ENCODE results near the gene INPP4B.

The INPP4B gene

GRCh38 chr4:142824368-142824767 is 21.7 kb downstream of the INPP4B start:
- TF ChIP-seq, protein P1, sequence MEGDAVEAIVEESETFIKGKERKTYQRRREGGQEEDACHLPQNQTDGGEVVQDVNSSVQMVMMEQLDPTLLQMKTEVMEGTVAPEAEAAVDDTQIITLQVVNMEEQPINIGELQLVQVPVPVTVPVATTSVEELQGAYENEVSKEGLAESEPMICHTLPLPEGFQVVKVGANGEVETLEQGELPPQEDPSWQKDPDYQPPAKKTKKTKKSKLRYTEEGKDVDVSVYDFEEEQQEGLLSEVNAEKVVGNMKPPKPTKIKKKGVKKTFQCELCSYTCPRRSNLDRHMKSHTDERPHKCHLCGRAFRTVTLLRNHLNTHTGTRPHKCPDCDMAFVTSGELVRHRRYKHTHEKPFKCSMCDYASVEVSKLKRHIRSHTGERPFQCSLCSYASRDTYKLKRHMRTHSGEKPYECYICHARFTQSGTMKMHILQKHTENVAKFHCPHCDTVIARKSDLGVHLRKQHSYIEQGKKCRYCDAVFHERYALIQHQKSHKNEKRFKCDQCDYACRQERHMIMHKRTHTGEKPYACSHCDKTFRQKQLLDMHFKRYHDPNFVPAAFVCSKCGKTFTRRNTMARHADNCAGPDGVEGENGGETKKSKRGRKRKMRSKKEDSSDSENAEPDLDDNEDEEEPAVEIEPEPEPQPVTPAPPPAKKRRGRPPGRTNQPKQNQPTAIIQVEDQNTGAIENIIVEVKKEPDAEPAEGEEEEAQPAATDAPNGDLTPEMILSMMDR (IDR thresholded peaks at IDR 0.05; ENCODE audit: unreplicated experiment in 3 of 3): no peak
- Mint-ChIP-seq H3K27me3 (ENCODE audit: low read depth) (no peaks in the 10 kb centered on the region), H3K27ac (no peak overlapping the region), H3K9me3 (no peaks in the 10 kb centered on the region), H3K4me1 (no peaks in the 10 kb centered on the region), H3K36me3 (ENCODE audit: low read depth) (no peaks in the 10 kb centered on the region), H3K4me3 (no peak overlapping the region)

GRCh38 chr4:142823796-142824195 is 22.3 kb downstream of the INPP4B start:
- Mint-ChIP-seq H3K27ac (no peak overlapping the region), H3K9me3 (no peaks in the 10 kb centered on the region), H3K36me3 (ENCODE audit: low read depth) (no peaks in the 10 kb centered on the region), H3K27me3 (ENCODE audit: low read depth) (no peaks in the 10 kb centered on the region), H3K4me1 (peaks cover under 1% of the 10 kb centered on the region), H3K4me3 (no peak overlapping the region)
- TF ChIP-seq, protein P1 (IDR thresholded peaks at IDR 0.05; ENCODE audit: unreplicated experiment in 3 of 3): no peak

DNA sequence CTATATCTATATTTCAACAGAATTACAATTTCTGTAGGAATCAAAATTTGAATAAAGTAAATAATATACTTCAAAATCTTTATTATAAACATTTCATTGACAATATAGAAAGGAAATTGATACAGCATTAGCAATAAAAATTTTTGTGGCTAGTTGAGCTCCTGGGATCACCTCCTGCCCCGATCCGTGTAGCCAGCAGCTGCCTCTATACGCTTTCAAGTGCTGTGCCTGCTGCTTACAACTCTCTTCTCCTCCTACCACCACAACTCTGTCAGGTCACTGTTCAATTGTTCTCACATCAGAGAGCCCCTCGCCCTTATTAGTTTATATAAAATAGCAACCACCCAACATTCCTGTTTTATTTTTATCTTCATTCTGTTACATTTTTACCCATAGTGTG is 27.6 kb downstream of the INPP4B start:
- peaks cover 21% of the 10 kb centered on the region for H3K4me1 Mint-ChIP-seq
- no peaks in the 10 kb centered on the region for H3K9me3 Mint-ChIP-seq
- H3K27ac Mint-ChIP-seq: no peak overlapping the region
- H3K27me3 Mint-ChIP-seq (ENCODE audit: low read depth): no peaks in the 10 kb centered on the region
- TF ChIP-seq, protein P1 (IDR thresholded peaks at IDR 0.05; ENCODE audit: unreplicated experiment in 3 of 3): no peak
- H3K36me3 Mint-ChIP-seq (ENCODE audit: low read depth): no peaks in the 10 kb centered on the region
- H3K4me3 Mint-ChIP-seq: no peak overlapping the region

- H3K4me3 Mint-ChIP-seq: no peak overlapping the region
- H3K9me3 Mint-ChIP-seq: no peaks in the 10 kb centered on the region
- H3K27ac Mint-ChIP-seq: peak overlapping the region in 1 of 3 experiments; percentile 28
- TF ChIP-seq, protein P1 (IDR thresholded peaks at IDR 0.05; ENCODE audit: unreplicated experiment in 3 of 3): no peak
- peaks cover 26% of the 10 kb centered on the region for H3K4me1 Mint-ChIP-seq
- H3K27me3 Mint-ChIP-seq (ENCODE audit: low read depth): no peaks in the 10 kb centered on the region
- H3K36me3 Mint-ChIP-seq (ENCODE audit: low read depth): no peaks in the 10 kb centered on the region
These were observed 28.1 kb downstream of the INPP4B start for GRCh38 chr4:142818031-142818430.

GRCh38 chr4:142817442-142817841 is 28.7 kb downstream of the INPP4B start:
- no peaks in the 10 kb centered on the region for H3K36me3 Mint-ChIP-seq (ENCODE audit: low read depth)
- H3K4me1 Mint-ChIP-seq: peaks cover 32% of the 10 kb centered on the region
- no peaks in the 10 kb centered on the region for H3K27me3 Mint-ChIP-seq (ENCODE audit: low read depth)
- TF ChIP-seq, protein P1 (IDR thresholded peaks at IDR 0.05; ENCODE audit: unreplicated experiment in 3 of 3): no peak
- H3K4me3 Mint-ChIP-seq: no peak overlapping the region
- no peaks in the 10 kb centered on the region for H3K9me3 Mint-ChIP-seq
- peak overlapping the region in 1 of 3 experiments; percentile 30 for H3K27ac Mint-ChIP-seq

GRCh38 chr4:142815834-142816233 is 30.3 kb downstream of the INPP4B start:
- peaks cover 37% of the 10 kb centered on the region for H3K4me1 Mint-ChIP-seq
- no peaks in the 10 kb centered on the region for H3K9me3 Mint-ChIP-seq
- TF ChIP-seq, protein P1 (IDR thresholded peaks at IDR 0.05; ENCODE audit: unreplicated experiment in 3 of 3): no peak
- no peak overlapping the region for H3K27ac Mint-ChIP-seq
- no peaks in the 10 kb centered on the region for H3K36me3 Mint-ChIP-seq (ENCODE audit: low read depth)
- no peak overlapping the region for H3K4me3 Mint-ChIP-seq
- no peaks in the 10 kb centered on the region for H3K27me3 Mint-ChIP-seq (ENCODE audit: low read depth)

Data from nephron (organoid).